GM12878 (cell line): Measurements from ENCODE around the gene LRRC3. TPM values are rescaled to one million over a fixed set of nuclear protein-coding genes. Genes with fewer than 3 reads are reported as not detected.

Experiments used
- ATAC-seq: fragments of 200-7000 bp; cut with Tn5 transposase; 3 replicates; pipeline ENCODE4 v1.9.1; 2020; ENCODE audit warnings: mild to moderate bottlenecking, moderate library complexity
- BruUV-seq: library from RNA; stranded (reverse); fragments of 400-500 nt; replicated peaks from 2 replicates; lab custom pipeline; 2021; lab: Mats Ljungman, UMichigan
- CTCF ChIA-PET: fragments of 300-600 bp; sonication (Branson Sonifier 250); formaldehyde crosslinking; extraction: SDS; loops from one replicate; lab custom pipeline; 2021; ENCODE audit warnings: inconsistent platforms; lab: Yijun Ruan, JAX
- POLR2A ChIA-PET: fragments of 350-600 bp; formaldehyde crosslinking; extraction: SDS; loops from one replicate; lab custom pipeline; 2021; ENCODE audit warnings: inconsistent platforms; lab: Charles Lee
- RAD21 ChIA-PET: fragments of 300-600 bp; sonication (Branson Sonifier 250); formaldehyde crosslinking; loops from one replicate; lab custom pipeline; 2023; ENCODE audit warnings: antibody characterized with exemption; ENCODE audit not compliant: unreplicated experiment; lab: Charles Lee
- SMC1A ChIA-PET: fragments of 300-600 bp; sonication (Branson Sonifier 250); formaldehyde crosslinking; loops from one replicate; lab custom pipeline; 2023; ENCODE audit not compliant: unreplicated experiment, uncharacterized antibody; lab: Charles Lee
- DNase-seq: peaks from one replicate; pipeline ENCODE4 v3.0.0-alpha.2; 2011; ENCODE audit warnings: low read depth, low spot score
- FAIRE-seq: peaks from 3 replicates; lab custom pipeline; 2011; peaks lifted over from hg19 to GRCh38; lab: Jason Lieb, UNC
- H2AFZ ChIP-seq: 2 replicates; pipeline ENCODE4 v1.6.0; 2011; ENCODE audit warnings: low read depth, low read length, control low read depth; ENCODE audit not compliant: control insufficient read depth
- H3K27ac ChIP-seq: 2 replicates; pipeline ENCODE4 v1.5.1; 2011; ENCODE audit warnings: control low read depth; ENCODE audit not compliant: control insufficient read depth, insufficient read depth
- H3K27me3 ChIP-seq, 2 experiments: replicated peaks in 1 of 2; 2 replicates each; pipeline versions ENCODE4 v1.6.0 to v1.6.1; 2011; ENCODE audit warnings: low read length in 1 of 2; ENCODE audit not compliant: control insufficient read depth in 2 of 2, insufficient read depth in 2 of 2
- H3K36me3 ChIP-seq, 2 experiments: 2 replicates each; pipeline ENCODE4 v1.5.1; 2011; ENCODE audit warnings: low read length in 1 of 2; ENCODE audit not compliant: control insufficient read depth in 2 of 2, insufficient read depth in 2 of 2
- H3K4me1 ChIP-seq: 2 replicates; pipeline ENCODE4 v1.6.1; 2011; ENCODE audit warnings: mild to moderate bottlenecking, low read length, moderate library complexity, mixed read lengths; ENCODE audit not compliant: control insufficient read depth, insufficient read depth
- H3K4me2 ChIP-seq: 2 replicates; pipeline ENCODE4 v1.6.0; 2011; ENCODE audit warnings: control low read depth; ENCODE audit not compliant: control insufficient read depth, insufficient read depth
- H3K4me3 ChIP-seq: fragments of 200-600 bp; sonication (generic); 2 replicates; pipeline ENCODE4 v1.5.1; 2016
- H3K79me2 ChIP-seq: 2 replicates; pipeline ENCODE4 v1.6.0; 2011; ENCODE audit warnings: low read length; ENCODE audit not compliant: control insufficient read depth, insufficient read depth
- H3K9ac ChIP-seq: 2 replicates; pipeline ENCODE4 v1.8.0; 2011; ENCODE audit warnings: low read length, control low read depth, mixed read lengths; ENCODE audit not compliant: control insufficient read depth, insufficient read depth
- H3K9me3 ChIP-seq: replicated peaks from 3 replicates; pipeline ENCODE4 v1.5.1; 2011; ENCODE audit warnings: mild to moderate bottlenecking, low read length; ENCODE audit not compliant: control insufficient read depth, insufficient read depth
- H4K20me1 ChIP-seq: 2 replicates; pipeline ENCODE4 v1.6.0; 2011; ENCODE audit not compliant: control insufficient read depth, insufficient read depth
- BACH1 ChIP-seq: fragments of 450-650 bp; IDR thresholded peaks from 2 replicates; pipeline ENCODE4 v1.6.1; 2017; ENCODE audit warnings: mild to moderate bottlenecking, borderline replicate concordance
- E2F4 ChIP-seq: IDR thresholded peaks from 2 replicates; pipeline ENCODE4 v1.6.1; 2012; ENCODE audit warnings: low read depth, low read length, improper control_type of control experiment
- HCFC1 ChIP-seq: fragments of 150-350 bp; IDR thresholded peaks from 2 replicates; pipeline ENCODE4 v1.6.1; 2014; ENCODE audit warnings: low read length
- POLR2AphosphoS2 ChIP-seq: IDR thresholded peaks from 2 replicates; pipeline ENCODE4 v1.6.1; 2011; ENCODE audit warnings: low read depth, mild to moderate bottlenecking, low read length, improper control_type of control experiment, moderate library complexity
- RCOR1 ChIP-seq: conservative IDR thresholded peaks from 2 replicates; pipeline ENCODE4 v1.6.1; 2012; ENCODE audit warnings: low read depth, low read length, improper control_type of control experiment
- SMC3 ChIP-seq: IDR thresholded peaks from 2 replicates; pipeline ENCODE4 v1.6.1; 2011; ENCODE audit warnings: low read length, improper control_type of control experiment, borderline replicate concordance
- SUPT20H ChIP-seq: IDR thresholded peaks from 2 replicates; pipeline ENCODE4 v1.6.1; 2011; ENCODE audit warnings: low read depth, mild to moderate bottlenecking, low read length, moderate library complexity, borderline replicate concordance; ENCODE audit not compliant: control insufficient read depth
- WGBS: methylation state at CpG from one replicate; pipeline ENCODE4 v1.1.6; 2016; ENCODE audit warnings: low lambda C conversion rate; ENCODE audit not compliant: insufficient replicate concordance, insufficient coverage; ENCODE audit errors: missing lambda C conversion rate; 5-methylcytosine and 5-hydroxymethylcytosine counted together
- in situ Hi-C: fragments of 300-500 bp; cut with MboI; formaldehyde crosslinking; loops from 9 replicates; pipeline ENCODE4 v1.14.3; 2018; ENCODE audit warnings: mixed read lengths
- intact Hi-C: fragments of 100-400 bp; cut with micrococcal nuclease; formaldehyde crosslinking; loops from one replicate; pipeline ENCODE4 v1.14.2; 2022; ENCODE audit not compliant: unreplicated experiment
- polyA plus RNA-seq, 11 experiments: library from polyadenylated mRNA; depleted of rRNA in 4 of 11; unstranded in 6 of 11; stranded (reverse) in 5 of 11; fragments of >200 nt; fragmentation: Nextera tagmentation in 4 of 11; fragmentation: Illumina TruSeq in 1 of 11; extraction: Ambion mirVana in 4 of 11; extraction: Trizol in 1 of 11; gene quantifications; 1 replicate in 1 of 11; 2 replicates in 10 of 11; pipeline versions ENCODE4 v1.2.1 to v1.2.3, GENCODE V29; 2011 to 2016; ENCODE audit warnings: inconsistent platforms in 2 of 11, missing spikeins in 2 of 11, low read depth in 1 of 11
- total RNA-seq, 4 experiments: library from RNA; depleted of rRNA in 3 of 4; stranded (reverse); fragments of >200 nt in 3 of 4; fragmentation: Illumina TruSeq in 1 of 4; extraction: Trizol in 1 of 4; gene quantifications; 2 replicates each; pipeline versions ENCODE4 v1.2.1 to v1.2.3, GENCODE V29; 2013 to 2021
- TF ChIP-seq, protein P1 (sequence below): IDR thresholded peaks from 2 replicates; pipeline ENCODE4 v1.6.1; 2011; ENCODE audit warnings: low read depth, low read length, improper control_type of control experiment, borderline replicate concordance

The LRRC3 gene
- total and polyA plus RNA-seq, 10 of the 15 experiments (the other 5 are each of a cell fraction or from before 2014, with no cell fraction given): 0.02 to 0.31 (median 0.09) TPM; not detected in 1

- no peak for FAIRE-seq
- BruUV-seq: no TSS peak
- Histone ChIP-seq H3K4me3 (no peak overlapping the region), H3K9me3 (peaks cover 5% of the 10 kb centered on the region; the same call in 1 of the 3 replicates), H3K27ac (no peak overlapping the region), H3K4me1 (no peaks in the 10 kb centered on the region), H4K20me1 (no peaks in the 10 kb centered on the region), H3K4me2 (no peak overlapping the region), H3K27me3 (no peaks in the 10 kb centered on the region; a peak in 1 of 4 replicates), H2AFZ (no peak overlapping the region), H3K79me2 (no peaks in the 10 kb centered on the region), H3K9ac (no peak overlapping the region), H3K36me3 (no peaks in the 10 kb centered on the region)
- in situ Hi-C loops: no loop called here
- POLR2A ChIA-PET: no interaction called here
- no peak for DNase-seq
- no peak for TF ChIP-seq RCOR1
- no peak for TF ChIP-seq BACH1
- TF ChIP-seq, protein P1, sequence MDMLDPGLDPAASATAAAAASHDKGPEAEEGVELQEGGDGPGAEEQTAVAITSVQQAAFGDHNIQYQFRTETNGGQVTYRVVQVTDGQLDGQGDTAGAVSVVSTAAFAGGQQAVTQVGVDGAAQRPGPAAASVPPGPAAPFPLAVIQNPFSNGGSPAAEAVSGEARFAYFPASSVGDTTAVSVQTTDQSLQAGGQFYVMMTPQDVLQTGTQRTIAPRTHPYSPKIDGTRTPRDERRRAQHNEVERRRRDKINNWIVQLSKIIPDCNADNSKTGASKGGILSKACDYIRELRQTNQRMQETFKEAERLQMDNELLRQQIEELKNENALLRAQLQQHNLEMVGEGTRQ: no peak
- no peak for TF ChIP-seq E2F4
- TF ChIP-seq SUPT20H: no peak
- TF ChIP-seq SMC3: no peak
- TF ChIP-seq HCFC1: no peak
- no peak for TF ChIP-seq POLR2AphosphoS2
- 45% methylated on average over 25 of the region's 27 CpGs for WGBS
- CTCF ChIA-PET: no interaction called here
- SMC1A ChIA-PET: no interaction called here
- RAD21 ChIA-PET: no interaction called here
- ATAC-seq: no peak
- intact Hi-C loops: no loop called here
These were observed 43.2 kb downstream of the LRRC3 start for GRCh38 chr21:44498280-44499210.
